Activated CD4-positive, alpha-beta T cell treated with anti-CD3 and anti-CD28 coated beads, Interleukin-2, amount 50 U/mL, for 16 hours (primary cell): ENCODE results near the gene SMIM1.

ENCODE experiments used
- DNase-seq: peaks from one replicate; pipeline ENCODE4 v3.0.0-alpha.2; 2020

The SMIM1 gene

GRCh38 chr1:3772715-3773571, at the start of gene SMIM1:
Gene SMIM1, plus strand, starts transcription at chr1:3772749. Its CDS starts 2,625 bp downstream, at chr1:3775374.
- no peak for DNase-seq

GRCh38 chr1:3722846-3723245, 49.7 kb upstream of the SMIM1 start:
- DNase-seq, result no peak

GRCh38 chr1:3724416-3725030, 48.0 kb upstream of the SMIM1 start:
- DNase-seq, result peak; percentile 71

GRCh38 chr1:3725366-3725765, 47.2 kb upstream of the SMIM1 start:
- no peak for DNase-seq

- no peak for DNase-seq
Observed at GRCh38 chr1:3727042-3727824, 45.3 kb upstream of the SMIM1 start.

GRCh38 chr1:3727825-3728776, 44.4 kb upstream of the SMIM1 start:
- DNase-seq, result no peak

DNA sequence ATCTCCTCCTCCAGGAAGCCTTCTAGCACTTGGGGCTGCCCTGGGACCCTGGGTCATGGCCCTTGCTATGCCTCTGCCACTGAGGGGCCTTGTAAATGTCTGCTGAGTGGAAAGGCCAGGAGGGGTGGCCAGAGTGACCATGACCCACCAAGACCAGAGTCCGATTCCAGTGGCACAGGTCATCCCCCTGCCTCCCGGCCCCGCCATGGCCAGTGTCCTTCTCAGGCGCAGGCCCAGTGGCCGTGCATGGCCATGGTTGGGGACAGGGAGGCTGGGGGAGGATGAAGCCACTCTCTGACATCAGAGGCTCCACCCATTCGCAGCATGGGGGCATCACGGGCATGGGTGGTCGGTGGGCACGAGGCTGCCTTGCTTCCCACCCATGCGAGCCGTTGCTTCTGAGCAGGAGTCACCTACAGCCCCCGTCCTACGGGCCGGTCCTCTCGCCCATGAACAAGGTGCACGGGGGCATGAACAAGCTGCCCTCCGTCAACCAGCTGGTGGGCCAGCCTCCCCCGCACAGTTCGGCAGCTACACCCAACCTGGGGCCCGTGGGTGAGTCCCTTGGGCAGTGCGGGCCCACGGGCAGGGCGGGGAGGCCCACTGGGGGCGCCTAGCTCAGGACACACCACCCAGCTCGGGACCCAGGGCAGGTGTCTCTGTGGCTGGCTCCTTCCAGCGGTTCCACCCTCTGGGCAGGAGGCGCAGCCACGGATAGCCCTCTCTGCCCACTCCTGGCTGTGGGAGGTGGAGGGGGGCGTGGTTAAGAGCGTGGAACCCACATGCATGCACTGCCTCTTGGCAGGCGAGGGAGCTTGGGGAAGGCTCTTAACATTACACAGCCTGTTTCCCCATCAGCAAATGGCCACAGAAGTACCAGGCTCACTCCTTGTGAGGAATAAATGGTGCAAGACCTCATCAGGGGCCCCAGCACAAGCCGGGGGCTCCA, 42.7 kb upstream of the SMIM1 start:
- DNase-seq, result no peak

DNA sequence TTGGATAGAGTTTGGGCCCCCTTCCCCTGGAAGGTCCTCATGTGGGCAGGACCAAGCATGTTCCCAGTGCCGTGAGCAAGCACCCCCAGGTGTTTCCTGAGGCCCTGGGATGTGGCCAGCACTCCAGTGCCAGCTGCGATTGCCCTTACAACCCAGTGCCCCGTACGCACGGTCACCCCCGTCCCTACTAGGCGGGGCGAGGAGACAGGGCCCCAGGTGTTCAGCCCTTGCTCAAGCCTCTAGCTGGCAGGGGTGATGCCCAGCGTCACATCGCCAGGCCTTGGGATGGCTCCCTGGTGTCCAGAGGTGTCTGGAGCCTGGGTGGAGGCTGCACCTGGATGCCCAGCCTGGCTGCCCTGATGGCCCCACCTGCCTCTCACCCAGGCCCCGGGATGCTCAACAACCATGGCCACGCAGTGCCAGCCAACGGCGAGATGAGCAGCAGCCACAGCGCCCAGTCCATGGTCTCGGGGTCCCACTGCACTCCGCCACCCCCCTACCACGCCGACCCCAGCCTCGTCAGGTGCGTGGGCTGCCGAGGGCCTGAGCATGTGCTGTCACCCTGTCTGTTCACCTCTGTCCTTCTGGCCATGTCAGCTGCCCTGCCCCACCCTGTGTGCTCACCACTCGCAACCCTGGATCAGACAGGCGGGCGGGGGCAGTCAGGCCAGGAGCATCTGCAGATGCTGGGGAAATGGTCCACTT, 41.9 kb upstream of the SMIM1 start:
- no peak for DNase-seq

GRCh38 chr1:3731583-3732433, 40.7 kb upstream of the SMIM1 start:
- no peak for DNase-seq

- DNase-seq, result no peak
Observed at GRCh38 chr1:3732434-3733093, 40.0 kb upstream of the SMIM1 start.

GRCh38 chr1:3733094-3733882, 39.3 kb upstream of the SMIM1 start:
- no peak for DNase-seq

DNA sequence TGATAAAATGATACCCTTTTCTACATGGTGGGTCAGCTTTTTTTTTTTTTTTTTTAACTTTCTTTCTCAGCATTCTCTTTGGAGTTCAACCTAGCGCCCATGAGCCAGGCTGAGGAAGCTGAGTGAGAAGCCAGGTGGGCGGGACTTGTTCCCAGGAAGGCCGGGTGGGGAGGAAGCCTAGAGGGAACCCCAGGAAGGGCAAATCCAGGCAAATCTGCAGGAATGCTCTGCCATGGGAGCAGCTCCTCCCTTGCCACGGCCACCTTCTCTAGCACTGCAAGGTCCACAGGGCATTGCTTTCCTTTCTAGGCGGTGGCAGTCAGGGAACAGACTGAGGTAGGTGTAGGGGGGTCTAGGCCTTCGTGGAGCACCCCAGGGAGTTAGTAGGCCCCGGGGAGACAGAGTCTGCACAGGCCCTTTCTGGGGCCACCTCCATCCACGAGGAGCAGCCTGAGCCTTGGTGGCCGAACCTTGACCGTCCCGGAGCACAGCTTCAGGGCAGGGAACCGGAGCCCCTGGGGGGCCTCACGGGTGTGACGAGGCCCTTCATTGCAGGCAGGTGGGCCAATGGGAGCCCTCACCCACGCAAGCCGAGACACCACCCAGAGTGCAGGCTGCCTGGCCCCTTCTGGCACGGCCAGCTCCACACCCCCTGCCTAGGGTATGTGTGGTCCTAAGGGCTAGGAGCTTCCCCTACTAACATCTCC, 38.5 kb upstream of the SMIM1 start:
- no peak for DNase-seq

- no peak for DNase-seq
Observed at GRCh38 chr1:3734602-3735001, 37.9 kb upstream of the SMIM1 start.

GRCh38 chr1:3735027-3735681, 37.4 kb upstream of the SMIM1 start:
- DNase-seq, result no peak

- no peak for DNase-seq
Observed at GRCh38 chr1:3735688-3736087, 36.9 kb upstream of the SMIM1 start.

GRCh38 chr1:3736131-3736561, 36.4 kb upstream of the SMIM1 start:
- DNase-seq, result no peak

DNA sequence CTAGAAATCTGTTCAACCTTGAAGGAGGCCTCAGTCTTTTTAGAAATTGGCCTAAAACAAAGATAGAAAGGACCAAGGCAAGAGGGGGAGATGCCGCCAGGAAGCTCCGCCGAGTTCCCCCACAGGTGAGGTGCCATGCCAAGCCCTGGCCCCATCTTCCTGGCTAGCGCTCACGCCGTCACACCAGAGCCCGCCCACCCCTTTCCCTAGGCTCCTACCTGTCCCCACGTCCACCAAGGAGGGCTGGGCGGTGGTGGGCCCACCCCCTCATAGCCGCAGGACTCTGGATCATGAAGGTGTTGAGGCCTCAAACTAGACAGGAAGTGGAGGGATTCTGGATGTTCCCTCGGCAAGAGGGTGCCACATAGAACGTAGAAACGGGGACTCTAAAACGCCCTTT, 35.8 kb upstream of the SMIM1 start:
- no peak for DNase-seq
